Activated CD4-positive, alpha-beta T cell treated with anti-CD3 and anti-CD28 coated beads, Interleukin-2, amount 50 U/mL, for 48 hours (primary cell): ENCODE measurements around the gene PPP1R11.
"Not testable (repeated sequence)": the region's sequence is repeated elsewhere in the genome, so short reads cannot be mapped to it uniquely, and the experiment has no call there.

Experiments
- DNase-seq, 2 experiments: peaks; one replicate each; pipeline ENCODE4 v3.0.0-alpha.2; 2020

The PPP1R11 gene, protein sequence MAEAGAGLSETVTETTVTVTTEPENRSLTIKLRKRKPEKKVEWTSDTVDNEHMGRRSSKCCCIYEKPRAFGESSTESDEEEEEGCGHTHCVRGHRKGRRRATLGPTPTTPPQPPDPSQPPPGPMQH

DNA sequence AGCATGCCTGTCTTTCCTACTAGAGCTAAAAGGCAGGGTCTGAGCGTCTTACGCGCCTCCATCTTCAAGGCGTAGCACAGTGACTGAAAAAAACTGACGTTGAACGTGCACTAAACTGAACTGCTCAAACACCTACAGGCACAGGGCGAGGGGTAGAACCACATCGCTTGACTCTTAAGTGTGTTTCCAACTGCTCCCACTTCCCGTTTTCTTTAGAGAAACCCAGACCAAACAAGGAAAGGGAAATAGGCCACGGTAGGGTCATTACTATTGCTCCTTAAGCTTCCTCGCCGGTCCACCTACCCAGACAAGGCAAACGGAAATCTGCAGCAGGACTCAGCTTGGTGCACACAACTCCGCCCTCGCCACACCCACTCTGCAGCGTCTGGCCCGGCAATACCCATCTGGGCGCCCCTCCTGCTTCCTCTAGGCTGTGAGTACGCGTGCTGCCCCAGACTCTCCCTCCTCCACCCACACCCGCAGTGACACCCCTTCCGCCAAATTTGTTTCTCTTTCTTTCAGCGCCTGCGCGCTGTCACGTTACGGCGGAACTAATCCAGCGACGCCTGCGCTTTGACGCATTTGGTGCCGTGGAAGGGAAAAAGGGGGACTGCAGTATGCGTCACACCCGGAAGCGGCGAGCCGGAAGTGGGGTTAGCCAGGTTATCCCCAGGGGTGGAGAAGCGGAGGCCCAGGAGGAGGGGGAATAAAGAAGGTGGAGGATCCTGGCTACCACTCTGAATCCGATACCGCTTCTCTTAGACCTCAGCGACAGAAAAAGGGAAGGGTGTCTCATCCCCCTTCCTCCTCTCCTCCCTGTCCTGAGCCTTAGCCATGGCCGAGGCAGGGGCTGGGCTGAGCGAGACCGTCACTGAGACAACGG is at the start of gene PPP1R11:
TSS of gene PPP1R11 (plus strand) at position 622 of the 883 bp plus-strand sequence. CDS start at position 835, 213 bp downstream.
- peak; percentile 98 to 99 for DNase-seq

DNA sequence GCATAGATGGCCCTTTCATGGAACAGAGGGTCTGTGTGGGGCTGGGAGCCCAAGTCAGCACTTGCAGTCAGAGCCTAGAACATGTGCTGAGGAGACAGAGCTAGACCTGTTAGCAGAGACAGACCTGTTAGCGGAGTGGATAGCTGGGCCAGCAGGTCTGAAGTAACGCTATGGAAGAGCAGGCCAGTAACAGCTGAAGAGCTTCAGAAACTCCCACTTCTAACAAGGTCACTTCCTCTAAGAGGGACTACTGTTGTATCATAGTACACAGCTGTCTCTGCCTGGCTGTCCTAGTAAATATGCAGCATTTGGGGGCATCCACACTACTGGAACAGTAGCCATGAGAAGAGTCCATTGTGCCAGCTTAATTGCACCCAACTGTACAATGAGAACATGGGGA is 47.2 kb upstream of the PPP1R11 start:
- no peak for DNase-seq

DNA sequence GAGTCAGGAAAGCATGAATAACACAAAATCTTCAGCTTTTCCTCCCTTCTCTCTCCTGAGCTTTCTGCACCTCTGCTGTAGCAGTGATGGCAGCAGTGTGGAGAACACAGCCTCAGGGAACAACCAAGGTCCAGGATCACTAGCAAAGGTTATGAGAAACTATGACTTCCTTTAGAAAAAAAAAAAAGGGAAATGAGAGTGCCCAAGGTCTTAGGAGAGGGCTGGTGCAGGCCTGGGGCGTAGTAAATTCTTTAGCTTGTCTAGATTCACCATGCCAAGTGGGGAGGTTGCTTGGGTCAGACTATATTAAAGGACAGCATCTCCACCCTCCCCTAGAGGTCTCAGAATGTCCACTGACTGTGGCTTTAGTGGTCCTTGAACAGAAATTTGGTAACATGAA is 46.4 kb upstream of the PPP1R11 start:
- no peak for DNase-seq

DNA sequence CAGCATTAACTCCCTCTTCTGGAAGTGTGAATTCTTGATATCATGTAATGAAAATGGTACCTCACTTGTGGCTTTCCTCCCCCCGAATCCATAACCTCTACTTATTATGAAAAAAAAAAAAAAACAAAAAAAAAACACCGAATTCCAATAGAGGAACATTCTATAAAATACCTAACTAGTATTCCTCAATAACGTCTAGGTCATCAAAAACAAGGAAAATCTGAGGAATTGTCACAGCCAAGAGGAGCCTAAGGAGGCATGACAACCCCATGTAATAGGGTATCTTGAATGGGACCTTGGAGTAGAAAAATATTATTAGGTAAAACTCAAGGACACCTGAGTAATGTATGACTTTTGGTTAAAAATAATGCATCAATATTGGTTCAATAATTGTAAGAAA is 44.8 kb upstream of the PPP1R11 start:
- no peak for DNase-seq

DNA sequence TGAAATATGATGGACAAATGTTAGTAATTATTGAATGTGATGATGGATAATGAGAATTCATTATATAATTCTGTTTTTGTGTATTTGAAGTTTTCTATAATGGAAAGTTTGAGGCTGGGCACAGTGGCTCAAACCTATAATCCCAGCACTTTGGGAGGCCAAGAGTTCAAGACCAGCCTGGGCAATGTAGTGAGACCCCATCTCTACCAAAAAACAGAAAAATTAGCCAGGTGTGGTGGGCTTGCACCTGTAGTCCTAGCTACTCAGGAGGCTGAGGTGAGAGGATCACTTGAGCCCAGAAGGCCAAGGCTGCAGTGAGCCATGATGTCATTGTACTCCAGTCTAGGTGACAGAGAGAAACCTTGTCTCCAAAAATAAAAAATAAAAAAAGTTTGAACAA is 44.3 kb upstream of the PPP1R11 start:
- not testable (repeated sequence) for DNase-seq

DNA sequence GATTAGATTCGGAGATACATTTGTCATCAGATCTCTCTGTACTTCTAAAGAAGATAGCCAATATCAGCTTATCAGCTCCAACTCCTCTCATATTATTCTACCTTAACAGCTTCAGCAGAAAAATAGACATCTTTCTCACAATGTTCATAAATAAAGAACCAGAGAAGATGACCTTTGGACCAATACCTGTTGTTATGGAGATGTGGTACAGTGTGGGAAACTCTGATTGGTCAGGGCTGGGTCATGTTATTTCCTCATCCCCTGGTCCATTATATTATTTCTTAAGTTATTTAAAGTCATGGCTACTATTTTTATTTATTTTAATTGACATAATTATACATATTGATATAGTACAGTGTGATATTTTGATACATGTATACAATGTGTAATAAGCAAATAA is 41.8 kb upstream of the PPP1R11 start:
- DNase-seq, result no peak

DNA sequence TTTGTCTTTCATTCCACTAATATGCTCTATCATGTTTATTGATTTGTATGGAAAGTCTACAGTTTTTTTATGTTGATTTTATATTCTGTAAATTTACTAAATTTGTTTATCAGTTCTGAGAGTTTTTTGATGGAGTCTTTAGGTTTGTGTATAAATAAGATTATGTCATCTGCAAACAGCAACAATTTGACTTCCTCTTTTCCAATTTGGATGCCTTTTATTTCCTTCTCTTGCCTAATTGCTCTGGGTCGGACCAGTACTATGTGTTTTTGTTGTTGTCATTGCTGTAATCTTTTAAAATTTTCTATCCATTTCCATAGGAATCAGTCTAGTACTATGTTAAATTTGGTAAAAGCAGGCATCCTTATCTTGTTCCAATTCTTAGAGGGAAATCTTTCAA is 37.4 kb upstream of the PPP1R11 start:
- DNase-seq, result no peak

DNA sequence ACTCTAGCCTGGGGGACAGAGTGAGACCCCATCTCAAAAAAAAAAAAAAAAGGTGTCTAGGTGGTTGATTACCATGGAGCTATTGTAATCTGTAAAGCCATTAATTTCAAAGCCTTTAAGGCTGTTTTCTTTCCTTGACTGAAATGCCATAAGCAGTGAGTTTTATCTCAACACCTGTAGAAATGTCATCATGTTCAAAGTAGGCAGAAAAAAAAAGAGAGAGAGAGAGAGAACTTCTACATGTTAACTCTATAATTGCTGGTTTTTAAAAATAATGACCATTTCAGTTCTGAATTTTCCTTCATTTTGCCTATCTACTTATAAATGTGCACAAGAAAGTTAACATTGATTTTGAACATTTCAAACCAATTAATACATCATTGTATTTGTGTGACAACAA is 35.6 kb upstream of the PPP1R11 start:
- no peak for DNase-seq

DNA sequence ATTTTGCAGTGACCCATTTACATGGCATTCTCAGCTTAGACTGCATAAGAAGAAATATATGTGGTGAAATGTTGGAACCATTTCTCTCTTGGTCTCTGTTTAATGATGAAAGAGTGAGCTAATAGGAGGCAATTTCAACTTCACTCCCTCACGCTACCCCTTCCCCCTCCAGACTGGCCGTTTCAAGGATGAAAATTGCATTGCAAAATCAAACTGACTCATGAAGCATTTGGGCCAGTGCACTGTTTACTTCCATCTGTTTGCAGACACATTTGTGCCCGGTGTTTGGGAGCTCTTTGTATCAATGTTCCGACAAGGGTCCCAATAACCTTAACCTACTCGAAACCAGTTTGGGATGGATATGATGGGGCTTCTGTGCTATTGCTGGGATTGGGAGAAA is 33.6 kb upstream of the PPP1R11 start:
- DNase-seq, result not testable (repeated sequence)

DNA sequence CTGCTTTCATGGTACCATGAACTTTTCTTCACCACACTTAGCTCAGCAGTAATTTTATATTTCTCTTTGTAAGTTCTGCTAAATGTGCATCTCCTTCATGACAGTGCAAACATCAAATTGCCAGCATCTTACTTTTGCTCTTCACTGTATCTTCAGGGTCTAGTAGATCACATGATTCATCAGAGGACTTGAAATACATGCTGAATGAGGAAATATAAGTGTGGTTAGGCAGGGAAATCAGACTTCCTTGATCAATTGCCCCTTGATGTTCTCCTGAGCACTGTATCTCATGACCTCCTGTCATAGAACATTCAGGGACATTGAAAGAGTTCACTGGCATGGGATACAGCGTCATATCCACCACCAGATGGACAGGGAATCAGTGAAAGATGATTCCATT is 31.2 kb upstream of the PPP1R11 start:
- DNase-seq, result no peak

DNA sequence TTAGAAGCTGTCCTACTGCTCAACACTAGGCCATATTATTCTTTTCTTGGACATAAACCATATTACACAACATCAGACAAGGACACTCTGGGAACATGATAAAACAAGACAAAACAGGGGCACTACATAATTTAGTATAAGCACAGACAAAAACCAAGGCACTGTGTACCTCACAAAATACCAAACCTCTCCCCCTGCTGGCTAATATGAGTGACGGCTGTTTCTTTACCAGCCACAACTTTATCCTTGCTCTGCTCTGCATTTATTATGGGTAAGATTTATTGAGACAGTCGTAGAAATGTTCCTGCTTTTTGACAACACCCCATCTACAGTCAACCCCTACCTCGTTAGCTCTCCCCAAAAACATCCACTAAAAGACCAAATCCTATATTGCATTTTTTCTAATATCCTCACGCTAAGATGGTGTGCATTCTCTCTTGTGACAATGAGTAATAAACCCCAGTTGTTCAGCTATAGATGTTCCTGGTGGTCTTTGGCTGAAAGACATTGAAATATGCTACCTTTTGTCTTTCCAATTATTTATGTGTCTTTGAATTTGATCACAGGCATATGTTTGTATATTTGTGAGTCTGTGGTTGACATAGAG is 29.7 kb upstream of the PPP1R11 start:
- DNase-seq, result no peak

DNA sequence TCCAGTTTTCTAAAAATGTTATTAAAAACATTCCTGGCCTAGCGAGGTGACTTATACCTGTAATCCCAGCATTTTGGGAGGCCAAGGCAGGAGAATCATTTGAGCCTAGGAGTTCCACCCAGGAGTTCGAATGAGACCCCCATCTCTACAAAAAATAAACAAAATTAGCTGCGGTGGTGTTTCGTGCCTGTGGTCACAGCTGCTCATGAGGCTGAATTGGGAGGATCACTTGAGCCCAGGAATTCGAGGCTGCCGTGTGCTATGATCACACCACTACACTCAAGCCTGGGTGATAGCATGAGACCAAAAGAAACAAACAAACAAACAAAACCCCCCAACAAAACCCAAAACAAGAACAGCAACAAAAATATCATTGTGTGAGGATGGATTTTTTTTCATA is 25.8 kb upstream of the PPP1R11 start:
- DNase-seq, result no peak

DNA sequence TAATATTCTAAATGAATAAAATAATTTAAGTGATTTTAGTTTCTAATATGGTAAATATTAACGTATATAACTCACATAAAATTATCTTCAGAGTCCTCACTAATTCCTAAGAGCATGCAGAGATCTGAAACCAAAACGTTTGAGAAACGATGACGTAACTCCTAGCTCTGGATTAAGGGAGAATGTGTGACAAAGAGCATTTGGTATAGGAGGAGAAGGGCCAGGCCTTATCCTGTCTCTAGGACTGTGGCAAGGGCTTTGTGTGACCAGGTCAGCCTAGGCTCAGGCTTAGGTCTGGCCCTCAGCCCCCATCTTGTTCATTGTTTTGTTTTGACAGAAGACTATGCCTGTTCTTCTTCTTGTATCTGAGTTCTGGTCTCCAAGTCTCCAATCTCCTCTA is 25.2 kb upstream of the PPP1R11 start:
- no peak for DNase-seq

DNA sequence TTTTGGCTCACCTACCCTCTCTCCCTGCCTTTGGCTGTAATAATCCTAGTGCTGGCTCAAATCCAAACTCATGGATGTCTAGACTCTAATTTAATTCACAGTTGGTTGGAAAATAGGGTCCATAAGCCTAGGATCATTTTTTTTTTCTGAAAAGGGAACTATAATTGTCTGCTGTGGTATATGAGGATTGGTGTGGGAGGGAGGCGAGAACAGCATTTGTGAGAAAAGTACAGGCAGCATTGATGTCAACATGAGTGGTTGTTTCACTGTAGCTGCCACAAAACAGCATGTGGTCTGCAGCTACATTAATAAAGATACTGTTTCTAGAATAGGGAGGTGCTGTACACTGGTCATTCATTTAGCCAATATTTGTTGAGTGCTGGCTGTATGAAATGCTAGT is 24.5 kb upstream of the PPP1R11 start:
- DNase-seq, result no peak

DNA sequence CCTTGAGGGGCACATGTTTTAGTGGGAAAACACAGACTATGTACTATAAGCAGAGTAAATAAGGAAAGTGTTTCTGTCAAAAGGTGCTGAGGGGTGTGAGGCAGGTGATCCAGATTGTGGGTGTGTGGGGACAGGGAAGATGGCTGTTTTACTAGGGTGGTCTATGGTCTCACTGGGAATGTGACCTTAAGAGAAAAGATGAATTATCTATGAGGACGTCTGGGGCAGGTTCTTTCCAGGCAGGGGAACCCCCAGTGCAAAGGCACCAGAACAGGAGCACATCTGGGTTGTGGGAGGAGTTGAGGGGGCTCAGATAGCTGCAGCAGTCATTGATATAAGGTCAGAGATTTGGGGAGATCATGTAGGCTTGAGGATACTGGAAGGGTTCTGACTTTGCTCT is 24.1 kb upstream of the PPP1R11 start:
- DNase-seq, result no peak

DNA sequence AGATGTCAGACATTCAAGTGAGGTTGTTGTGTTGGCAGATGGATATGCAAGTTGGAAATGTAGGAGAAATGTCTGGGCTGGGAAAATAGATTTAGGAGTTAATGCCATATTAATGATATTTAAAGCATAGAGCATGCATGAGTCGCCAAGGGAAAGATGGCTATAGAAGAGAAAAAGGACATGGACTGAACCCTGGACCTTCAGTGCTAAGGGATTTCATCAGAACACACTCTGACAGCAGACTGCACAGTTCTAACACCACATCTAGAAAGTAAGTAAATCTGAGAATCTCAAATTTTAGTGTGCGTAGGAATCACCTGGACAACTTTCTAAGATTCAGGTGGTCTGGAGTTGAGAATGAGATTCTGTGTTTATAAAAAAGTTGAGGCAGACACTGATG is 23.3 kb upstream of the PPP1R11 start:
- no peak for DNase-seq

DNA sequence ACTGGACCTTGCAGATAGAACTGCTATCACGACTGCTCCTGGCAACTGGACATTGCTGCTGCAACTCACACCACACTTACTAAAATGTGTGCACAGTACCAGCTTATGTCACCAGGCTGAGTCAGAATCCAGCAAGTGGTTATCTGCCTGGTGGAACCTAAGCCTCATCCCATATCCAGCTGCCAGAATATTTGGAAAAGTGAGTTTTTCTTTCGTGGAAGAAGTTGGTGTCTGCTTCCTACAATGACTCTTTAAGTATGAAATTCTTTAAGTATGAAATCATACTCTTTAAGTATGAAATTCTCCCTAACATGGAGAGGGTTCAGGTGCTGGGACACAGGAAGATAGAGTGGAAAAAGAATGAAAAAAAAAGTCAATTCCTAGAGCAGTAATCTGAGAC is 22.4 kb upstream of the PPP1R11 start:
- DNase-seq, result no peak

DNA sequence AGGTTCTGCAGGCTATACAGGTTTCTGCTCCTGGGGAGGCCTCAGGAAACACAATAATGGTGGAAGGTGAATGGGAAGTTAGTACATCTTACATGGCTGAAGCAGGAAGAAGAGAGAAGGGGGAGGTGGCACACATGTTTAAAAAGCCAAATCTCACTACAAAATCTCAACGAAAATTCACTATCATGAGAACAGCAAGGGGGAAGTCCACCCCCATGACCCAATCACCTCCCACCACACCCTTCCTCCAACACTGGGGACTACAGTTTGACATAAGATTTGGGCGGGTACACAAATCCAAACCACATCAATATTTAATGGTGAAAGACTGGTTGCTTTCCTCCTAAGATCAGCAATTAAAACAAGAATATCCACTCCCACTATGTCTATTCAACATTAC is 19.8 kb upstream of the PPP1R11 start:
- no peak for DNase-seq

DNA sequence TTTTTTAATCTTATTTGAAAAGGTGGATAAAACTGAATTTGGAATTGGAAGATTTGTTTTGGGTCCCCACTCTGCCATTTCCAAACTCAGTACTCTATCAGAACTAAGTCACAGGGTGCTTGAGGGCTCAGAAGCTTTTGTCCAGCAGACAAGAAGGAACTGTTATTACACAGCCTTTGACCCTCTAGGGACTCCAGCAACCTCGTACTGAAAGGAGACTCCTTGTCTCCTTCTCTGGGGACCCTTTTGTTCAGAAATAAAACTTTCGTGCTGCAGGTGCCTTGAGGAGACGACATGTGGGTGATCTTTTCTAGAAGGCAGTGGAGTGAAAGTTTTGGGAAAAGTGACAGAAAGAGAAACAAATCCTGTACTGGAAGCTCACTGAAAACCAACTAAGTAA is 13.3 kb upstream of the PPP1R11 start:
- no peak for DNase-seq

DNA sequence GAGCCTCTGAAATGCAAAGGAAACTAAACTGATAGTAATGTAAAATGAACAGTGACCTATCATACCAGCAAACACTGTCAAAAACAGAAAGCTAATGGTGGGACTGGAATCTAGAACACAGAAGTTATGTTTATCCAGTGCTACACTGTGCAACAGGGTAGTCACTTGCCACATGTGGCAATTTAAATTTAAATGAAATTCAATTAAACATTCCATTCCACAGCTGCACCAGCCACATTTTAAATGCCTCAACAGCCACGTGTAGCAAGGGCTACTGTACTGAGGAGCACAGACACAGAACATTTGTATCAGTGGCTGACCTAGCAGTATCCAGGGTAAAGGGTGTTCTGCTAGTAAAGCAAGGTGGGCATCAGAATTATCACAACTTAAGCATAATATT is 11.5 kb upstream of the PPP1R11 start:
- no peak for DNase-seq

DNA sequence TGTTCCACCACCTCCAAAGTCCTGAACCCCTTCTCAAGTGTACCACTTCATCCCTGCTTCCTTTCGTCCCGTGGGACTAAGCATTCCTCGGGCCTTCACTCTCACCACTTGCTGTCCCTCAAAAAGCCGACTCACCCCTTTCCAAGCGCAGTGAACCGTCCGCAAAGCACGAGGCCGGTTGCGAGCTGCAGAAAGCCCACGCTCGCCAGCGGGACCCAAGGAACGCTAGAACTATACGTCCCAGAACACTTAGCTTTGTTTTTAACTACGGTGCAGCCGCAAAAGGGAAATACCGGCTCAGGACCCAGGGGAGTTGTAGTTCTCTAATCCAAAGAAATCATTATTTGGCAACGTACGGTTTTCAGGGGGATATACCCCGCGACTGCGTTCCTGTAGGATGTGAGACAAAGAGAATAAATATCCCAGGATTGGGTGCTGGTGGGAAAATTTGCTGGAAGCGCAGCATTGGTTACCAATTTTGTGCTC is 6.3 kb upstream of the PPP1R11 start:
- DNase-seq, result peak in 1 of 2 experiments; percentile 44

DNA sequence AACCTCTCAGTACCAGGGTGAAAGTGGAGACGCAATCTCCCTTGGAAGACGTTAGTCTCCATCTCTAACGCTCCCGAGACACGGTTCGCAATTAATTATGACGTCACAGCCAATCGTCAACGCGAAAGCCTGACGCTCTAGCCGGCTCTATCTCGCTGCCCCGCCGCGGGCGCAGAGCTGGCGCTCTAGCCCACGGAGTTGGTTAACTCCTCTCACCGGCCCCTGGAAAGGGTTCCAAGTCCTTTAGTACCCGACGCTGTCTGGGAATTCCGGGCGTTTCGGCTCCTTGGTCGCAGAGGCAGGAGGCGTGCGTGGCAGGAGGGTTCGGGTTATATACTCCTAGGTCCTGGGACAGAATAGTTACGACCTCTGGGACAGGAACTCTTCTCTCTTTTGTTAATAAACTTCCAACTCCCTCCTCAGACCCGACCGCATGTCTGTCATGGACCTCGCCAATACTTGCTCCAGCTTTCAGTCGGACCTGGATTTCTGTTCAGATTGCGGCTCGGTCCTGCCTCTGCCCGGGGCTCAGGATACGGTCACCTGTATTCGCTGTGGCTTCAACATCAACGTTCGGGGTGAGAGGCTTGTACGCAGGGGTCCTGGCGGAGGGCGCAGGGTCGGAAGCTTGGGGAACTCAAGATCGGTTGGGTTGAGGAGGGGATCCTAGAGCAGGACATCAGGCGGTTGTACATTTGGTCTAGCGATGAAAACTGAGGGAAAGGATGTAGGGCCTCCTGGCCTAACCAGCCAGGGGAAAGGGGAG is 5.7 kb upstream of the PPP1R11 start, which contains the start of gene POLR1H:
TSS of gene POLR1H (plus strand) at position 174 of the 766 bp plus-strand sequence. CDS start at position 434, 260 bp downstream.
- DNase-seq, result peak; percentile 81 to 86

DNA sequence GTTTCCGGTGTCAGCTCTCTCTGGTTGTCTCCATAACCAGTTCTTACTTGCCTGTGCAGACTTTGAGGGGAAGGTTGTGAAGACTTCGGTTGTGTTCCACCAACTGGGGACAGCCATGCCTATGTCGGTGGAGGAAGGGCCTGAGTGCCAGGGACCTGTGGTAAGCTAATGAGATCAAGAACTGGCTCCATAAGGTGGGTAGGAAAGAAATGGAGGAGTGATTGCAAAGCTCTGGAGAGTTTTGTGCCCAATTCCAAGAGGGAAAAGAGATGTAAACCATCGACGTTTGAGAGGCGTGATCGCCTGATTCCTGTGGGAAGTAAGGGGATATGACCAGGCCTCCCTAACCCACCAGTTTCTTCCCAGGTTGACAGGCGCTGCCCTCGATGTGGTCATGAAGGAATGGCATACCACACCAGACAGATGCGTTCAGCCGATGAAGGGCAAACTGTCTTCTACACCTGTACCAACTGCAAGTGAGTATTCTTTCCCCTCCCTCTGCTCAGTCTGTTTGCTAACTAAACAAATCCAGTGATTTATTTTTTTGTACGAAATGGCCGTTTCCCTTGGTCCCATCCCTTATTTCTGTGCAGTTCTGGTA is 5.0 kb upstream of the PPP1R11 start:
- DNase-seq, result no peak
